GM23338 (cell line): Measurements from ENCODE around the gene EMC9. TPM values are rescaled to one million over a fixed set of nuclear protein-coding genes. Genes with fewer than 3 reads are reported as not detected.
"Not testable (repeated sequence)": the region's sequence is repeated elsewhere in the genome, so short reads cannot be mapped to it uniquely, and the experiment has no call there.

ENCODE experiments used
- ATAC-seq: fragments of 200-7000 bp; cut with Tn5 transposase; 3 replicates; pipeline ENCODE4 v1.9.1; 2020
- DNase-seq: peaks from one replicate; pipeline ENCODE4 v3.0.0-alpha.2; 2015; ENCODE audit warnings: low spot score
- H2AFZ ChIP-seq: fragments of 200-600 bp; sonication (generic); 2 replicates; pipeline ENCODE4 v1.8.0; 2016; ENCODE audit warnings: antibody characterized with exemption, mild to moderate bottlenecking, moderate library complexity
- H3F3A ChIP-seq: fragments of 200-600 bp; sonication (generic); replicated peaks from 2 replicates; pipeline ENCODE4 v1.8.0; 2017; ENCODE audit warnings: antibody characterized with exemption, mixed run types, low read depth
- H3K27ac ChIP-seq: fragments of 200-600 bp; sonication (generic); 2 replicates; pipeline ENCODE4 v1.6.1; 2016; ENCODE audit warnings: low read depth
- H3K27me3 ChIP-seq: fragments of 200-600 bp; sonication (generic); 2 replicates; pipeline ENCODE4 v1.8.0; 2016; ENCODE audit warnings: mild to moderate bottlenecking, mixed run types, moderate library complexity; ENCODE audit not compliant: insufficient read depth
- H3K36me3 ChIP-seq: fragments of 200-600 bp; sonication (generic); 2 replicates; pipeline ENCODE4 v1.8.0; 2016; ENCODE audit warnings: mild to moderate bottlenecking; ENCODE audit not compliant: insufficient read depth
- H3K4me1 ChIP-seq: fragments of 200-600 bp; sonication (generic); 2 replicates; pipeline ENCODE4 v1.8.0; 2016; ENCODE audit warnings: mild to moderate bottlenecking, moderate library complexity; ENCODE audit not compliant: insufficient read depth
- H3K4me2 ChIP-seq: fragments of 200-600 bp; sonication (generic); 2 replicates; pipeline ENCODE4 v1.7.1; 2017; ENCODE audit warnings: mixed run types
- H3K4me3 ChIP-seq: fragments of 200-600 bp; sonication (generic); 2 replicates; pipeline ENCODE4 v1.6.1; 2016; ENCODE audit warnings: mixed run types
- H3K79me2 ChIP-seq: fragments of 200-600 bp; sonication (generic); replicated peaks from 2 replicates; pipeline ENCODE4 v1.8.0; 2017; ENCODE audit warnings: mild to moderate bottlenecking; ENCODE audit not compliant: insufficient read depth
- H3K9me2 ChIP-seq: fragments of 200-600 bp; sonication (generic); 2 replicates; pipeline ENCODE4 v1.8.0; 2017; ENCODE audit not compliant: insufficient read depth
- H4K20me1 ChIP-seq: fragments of 200-600 bp; sonication (generic); replicated peaks from 2 replicates; pipeline ENCODE4 v1.8.0; 2017; ENCODE audit warnings: mild to moderate bottlenecking; ENCODE audit not compliant: insufficient read depth
- H3K27ac Mint-ChIP-seq: 2 replicates; pipeline ENCODE4 v1.8.0; 2020; ENCODE audit warnings: inconsistent platforms, mild to moderate bottlenecking, moderate library complexity, mixed read lengths
- H3K27me3 Mint-ChIP-seq: 3 replicates; pipeline ENCODE4 v1.8.0; 2022; ENCODE audit warnings: low read depth, mild to moderate bottlenecking, moderate library complexity, mixed read lengths, inconsistent platforms; ENCODE audit not compliant: insufficient read depth, poor library complexity
- H3K36me3 Mint-ChIP-seq: 3 replicates; pipeline ENCODE4 v1.8.0; 2021; ENCODE audit warnings: low read depth, mild to moderate bottlenecking, inconsistent platforms, moderate library complexity, mixed read lengths
- H3K4me1 Mint-ChIP-seq: 3 replicates; pipeline ENCODE4 v1.8.0; 2020; ENCODE audit warnings: mild to moderate bottlenecking, inconsistent platforms, mixed read lengths
- H3K4me3 Mint-ChIP-seq: 3 replicates; pipeline ENCODE4 v1.8.0; 2021; ENCODE audit warnings: moderate library complexity, mild to moderate bottlenecking, inconsistent platforms, mixed read lengths
- H3K9me3 Mint-ChIP-seq: 3 replicates; pipeline ENCODE4 v1.8.0; 2020; ENCODE audit warnings: moderate library complexity, mild to moderate bottlenecking, inconsistent platforms, mixed read lengths
- CREB1 ChIP-seq: fragments of 250-450 bp; sonication (Bioruptor Pico); IDR thresholded peaks from 2 replicates; pipeline ENCODE4 v1.5.0; 2020; ENCODE audit warnings: low read depth, mild to moderate bottlenecking, moderate library complexity
- EZH2 ChIP-seq: fragments of 200-600 bp; sonication (generic); IDR thresholded peaks from one replicate; pipeline ENCODE4 v1.8.0; 2017; ENCODE audit warnings: antibody characterized with exemption, mild to moderate bottlenecking, low read depth; ENCODE audit not compliant: unreplicated experiment
- JUNB ChIP-seq: IDR thresholded peaks from one replicate; pipeline ENCODE4 v1.6.1; 2016; ENCODE audit warnings: antibody characterized with exemption; ENCODE audit not compliant: unreplicated experiment
- NANOG ChIP-seq: IDR thresholded peaks from 2 replicates; pipeline ENCODE4 v1.6.1; 2016; ENCODE audit warnings: antibody characterized with exemption, borderline replicate concordance
- polyA plus RNA-seq: library from polyadenylated mRNA; unstranded; fragments of >200 nt; fragmentation: Nextera tagmentation; extraction: Ambion mirVana; gene quantifications from 2 replicates; pipeline ENCODE4 v1.2.1, GENCODE V29; 2016
- total RNA-seq: library from RNA; depleted of rRNA; stranded (reverse); fragments of >200 nt; shearing (Covaris generic); gene quantifications from 2 replicates; pipeline ENCODE4 v1.2.3, GENCODE V29; 2014
- TF ChIP-seq, protein P1 (sequence below): IDR thresholded peaks from one replicate; pipeline ENCODE4 v1.6.1; 2018; ENCODE audit warnings: antibody characterized with exemption; ENCODE audit not compliant: unreplicated experiment
- TF ChIP-seq, protein P2 (sequence below), 2 experiments: fragments of 200-600 bp in 1 of 2; sonication (generic) in 1 of 2; conservative IDR thresholded peaks; 2 replicates each; pipeline versions ENCODE4 v1.5.1 to v1.6.1; 2016 to 2017; ENCODE audit warnings: antibody characterized with exemption in 2 of 2, low read depth in 2 of 2, mild to moderate bottlenecking in 2 of 2, moderate library complexity in 1 of 2
- TF ChIP-seq, protein P3 (sequence below): fragments of 250-450 bp; sonication (Bioruptor Pico); IDR thresholded peaks from 2 replicates; pipeline ENCODE4 v1.5.0; 2020; ENCODE audit warnings: mild to moderate bottlenecking, moderate library complexity

EMC9 gene
- total and polyA plus RNA-seq, 2 experiments from 2014 or later, result 30.0 to 64.2 TPM

DNA sequence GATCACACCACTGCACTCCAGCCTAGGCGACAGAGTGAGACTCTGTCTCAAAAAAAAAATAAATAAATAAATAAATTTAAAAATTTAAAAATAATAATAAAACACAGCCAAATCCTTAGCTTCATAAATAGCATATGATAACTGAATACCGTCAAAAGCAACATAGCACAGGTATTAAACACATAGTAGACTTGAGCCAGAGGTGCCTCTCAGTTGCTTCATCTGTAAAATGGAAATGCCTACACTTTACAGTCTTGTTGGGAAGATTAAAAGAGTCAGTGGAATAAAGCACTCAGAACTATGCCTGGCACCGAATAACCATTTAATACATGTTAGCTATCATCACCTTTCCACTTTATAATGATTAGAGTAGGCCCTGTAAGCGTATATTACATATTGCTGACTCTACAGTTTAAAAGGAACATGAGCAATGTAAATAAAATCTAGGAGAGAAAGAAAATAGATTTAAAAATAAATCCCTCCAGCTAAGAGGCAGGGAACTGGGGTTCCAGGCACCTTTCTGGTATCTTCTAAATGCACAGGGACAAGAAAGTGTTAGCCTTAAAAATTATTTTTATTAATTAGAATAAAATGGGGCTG, 34.6 kb downstream of the EMC9 start (continued):
- TF ChIP-seq, protein P1, sequence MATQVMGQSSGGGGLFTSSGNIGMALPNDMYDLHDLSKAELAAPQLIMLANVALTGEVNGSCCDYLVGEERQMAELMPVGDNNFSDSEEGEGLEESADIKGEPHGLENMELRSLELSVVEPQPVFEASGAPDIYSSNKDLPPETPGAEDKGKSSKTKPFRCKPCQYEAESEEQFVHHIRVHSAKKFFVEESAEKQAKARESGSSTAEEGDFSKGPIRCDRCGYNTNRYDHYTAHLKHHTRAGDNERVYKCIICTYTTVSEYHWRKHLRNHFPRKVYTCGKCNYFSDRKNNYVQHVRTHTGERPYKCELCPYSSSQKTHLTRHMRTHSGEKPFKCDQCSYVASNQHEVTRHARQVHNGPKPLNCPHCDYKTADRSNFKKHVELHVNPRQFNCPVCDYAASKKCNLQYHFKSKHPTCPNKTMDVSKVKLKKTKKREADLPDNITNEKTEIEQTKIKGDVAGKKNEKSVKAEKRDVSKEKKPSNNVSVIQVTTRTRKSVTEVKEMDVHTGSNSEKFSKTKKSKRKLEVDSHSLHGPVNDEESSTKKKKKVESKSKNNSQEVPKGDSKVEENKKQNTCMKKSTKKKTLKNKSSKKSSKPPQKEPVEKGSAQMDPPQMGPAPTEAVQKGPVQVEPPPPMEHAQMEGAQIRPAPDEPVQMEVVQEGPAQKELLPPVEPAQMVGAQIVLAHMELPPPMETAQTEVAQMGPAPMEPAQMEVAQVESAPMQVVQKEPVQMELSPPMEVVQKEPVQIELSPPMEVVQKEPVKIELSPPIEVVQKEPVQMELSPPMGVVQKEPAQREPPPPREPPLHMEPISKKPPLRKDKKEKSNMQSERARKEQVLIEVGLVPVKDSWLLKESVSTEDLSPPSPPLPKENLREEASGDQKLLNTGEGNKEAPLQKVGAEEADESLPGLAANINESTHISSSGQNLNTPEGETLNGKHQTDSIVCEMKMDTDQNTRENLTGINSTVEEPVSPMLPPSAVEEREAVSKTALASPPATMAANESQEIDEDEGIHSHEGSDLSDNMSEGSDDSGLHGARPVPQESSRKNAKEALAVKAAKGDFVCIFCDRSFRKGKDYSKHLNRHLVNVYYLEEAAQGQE, result no peak
- TF ChIP-seq CREB1 (CRISPR knock-in tag) (no peak), JUNB (no peak)
- TF ChIP-seq, protein P2, sequence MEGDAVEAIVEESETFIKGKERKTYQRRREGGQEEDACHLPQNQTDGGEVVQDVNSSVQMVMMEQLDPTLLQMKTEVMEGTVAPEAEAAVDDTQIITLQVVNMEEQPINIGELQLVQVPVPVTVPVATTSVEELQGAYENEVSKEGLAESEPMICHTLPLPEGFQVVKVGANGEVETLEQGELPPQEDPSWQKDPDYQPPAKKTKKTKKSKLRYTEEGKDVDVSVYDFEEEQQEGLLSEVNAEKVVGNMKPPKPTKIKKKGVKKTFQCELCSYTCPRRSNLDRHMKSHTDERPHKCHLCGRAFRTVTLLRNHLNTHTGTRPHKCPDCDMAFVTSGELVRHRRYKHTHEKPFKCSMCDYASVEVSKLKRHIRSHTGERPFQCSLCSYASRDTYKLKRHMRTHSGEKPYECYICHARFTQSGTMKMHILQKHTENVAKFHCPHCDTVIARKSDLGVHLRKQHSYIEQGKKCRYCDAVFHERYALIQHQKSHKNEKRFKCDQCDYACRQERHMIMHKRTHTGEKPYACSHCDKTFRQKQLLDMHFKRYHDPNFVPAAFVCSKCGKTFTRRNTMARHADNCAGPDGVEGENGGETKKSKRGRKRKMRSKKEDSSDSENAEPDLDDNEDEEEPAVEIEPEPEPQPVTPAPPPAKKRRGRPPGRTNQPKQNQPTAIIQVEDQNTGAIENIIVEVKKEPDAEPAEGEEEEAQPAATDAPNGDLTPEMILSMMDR (conservative IDR thresholded peaks at IDR 0.05; ENCODE audit: low read depth in 2 of 2), result no peak

DNA sequence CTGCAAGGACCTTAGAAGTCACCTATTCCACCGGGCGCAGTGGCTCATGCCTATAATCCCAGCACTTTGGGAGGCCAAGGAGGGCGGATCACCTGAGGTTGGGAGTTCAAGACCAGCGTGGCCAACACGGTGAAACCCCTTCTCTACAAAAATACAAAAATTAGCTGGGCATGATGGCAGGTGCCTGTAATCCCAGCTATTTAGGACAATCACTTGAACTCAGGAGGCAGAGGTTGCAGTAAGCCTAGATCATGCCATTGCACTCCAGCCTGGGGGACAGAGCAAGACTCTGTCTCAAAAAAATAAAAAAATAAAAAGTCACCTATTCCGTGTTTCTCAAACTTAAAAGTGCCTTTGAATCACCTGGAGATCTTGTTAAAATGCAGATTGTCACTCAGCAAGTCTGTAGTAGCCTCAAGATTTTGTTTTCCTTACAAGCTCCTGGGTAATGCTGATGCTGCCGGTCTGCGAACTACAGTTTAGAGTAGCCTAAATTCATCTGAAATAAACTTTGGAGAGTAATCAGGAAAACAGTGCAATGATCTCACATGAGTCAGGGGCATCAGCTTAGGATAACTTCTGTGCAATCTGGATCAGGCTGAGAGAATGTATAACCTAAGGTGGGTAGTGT, 35.7 kb downstream of the EMC9 start:
- H3K9me3 Mint-ChIP-seq, result peaks cover 14% of the 10 kb centered on the region
- not testable (repeated sequence) for H3K27me3 Mint-ChIP-seq, H3K79me2 ChIP-seq, H3K4me1 ChIP-seq, H2AFZ ChIP-seq, H3K4me1 Mint-ChIP-seq, H3K9me2 ChIP-seq, H3K4me2 ChIP-seq, H4K20me1 ChIP-seq, DNase-seq, H3F3A ChIP-seq, H3K27ac ChIP-seq, H3K27me3 ChIP-seq, ATAC-seq, H3K4me3 Mint-ChIP-seq, H3K4me3 ChIP-seq
- peaks cover 46% of the 10 kb centered on the region for H3K36me3 Mint-ChIP-seq
- H3K27ac Mint-ChIP-seq, result peak overlapping the region; percentile 21; the same call in 1 of the 2 replicates
- H3K36me3 ChIP-seq, result peaks cover 24% of the 10 kb centered on the region; the same call in 1 of the 2 replicates

DNA sequence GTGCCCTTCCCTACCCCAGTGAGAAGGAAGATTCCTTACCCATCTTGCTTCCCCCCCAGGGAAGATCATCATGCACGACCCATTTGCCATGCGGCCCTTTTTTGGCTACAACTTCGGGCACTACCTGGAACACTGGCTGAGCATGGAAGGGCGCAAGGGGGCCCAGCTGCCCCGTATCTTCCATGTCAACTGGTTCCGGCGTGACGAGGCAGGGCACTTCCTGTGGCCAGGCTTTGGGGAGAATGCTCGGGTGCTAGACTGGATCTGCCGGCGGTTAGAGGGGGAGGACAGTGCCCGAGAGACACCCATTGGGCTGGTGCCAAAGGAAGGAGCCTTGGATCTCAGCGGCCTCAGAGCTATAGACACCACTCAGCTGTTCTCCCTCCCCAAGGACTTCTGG, 37.9 kb downstream of the EMC9 start:
- Mint-ChIP-seq H3K4me3 (no peak overlapping the region), H3K27me3 (peaks cover 5% of the 10 kb centered on the region), H3K36me3 (peaks cover 67% of the 10 kb centered on the region), H3K9me3 (peaks cover 14% of the 10 kb centered on the region), H3K4me1 (peaks cover 3% of the 10 kb centered on the region; the same call in 1 of the 3 replicates), H3K27ac (no peak overlapping the region)
- peaks cover 31% of the 10 kb centered on the region for H3K36me3 ChIP-seq
- no peaks in the 10 kb centered on the region for H3K9me2 ChIP-seq
- no peak overlapping the region for H3K27ac ChIP-seq
- H3K4me1 ChIP-seq, result no peaks in the 10 kb centered on the region
- H4K20me1 ChIP-seq, result no peaks in the 10 kb centered on the region
- H3F3A ChIP-seq, result peaks cover 5% of the 10 kb centered on the region; the same call in 1 of the 2 replicates
- H3K79me2 ChIP-seq, result no peaks in the 10 kb centered on the region
- no peak overlapping the region for H3K4me2 ChIP-seq
- DNase-seq, result no peak
- ATAC-seq, result no peak
- no peaks in the 10 kb centered on the region for H3K27me3 ChIP-seq
- no peak overlapping the region for H2AFZ ChIP-seq
- H3K4me3 ChIP-seq, result no peak overlapping the region
- no peak for TF ChIP-seq NANOG
- no peak for TF ChIP-seq EZH2
- TF ChIP-seq, protein P3, sequence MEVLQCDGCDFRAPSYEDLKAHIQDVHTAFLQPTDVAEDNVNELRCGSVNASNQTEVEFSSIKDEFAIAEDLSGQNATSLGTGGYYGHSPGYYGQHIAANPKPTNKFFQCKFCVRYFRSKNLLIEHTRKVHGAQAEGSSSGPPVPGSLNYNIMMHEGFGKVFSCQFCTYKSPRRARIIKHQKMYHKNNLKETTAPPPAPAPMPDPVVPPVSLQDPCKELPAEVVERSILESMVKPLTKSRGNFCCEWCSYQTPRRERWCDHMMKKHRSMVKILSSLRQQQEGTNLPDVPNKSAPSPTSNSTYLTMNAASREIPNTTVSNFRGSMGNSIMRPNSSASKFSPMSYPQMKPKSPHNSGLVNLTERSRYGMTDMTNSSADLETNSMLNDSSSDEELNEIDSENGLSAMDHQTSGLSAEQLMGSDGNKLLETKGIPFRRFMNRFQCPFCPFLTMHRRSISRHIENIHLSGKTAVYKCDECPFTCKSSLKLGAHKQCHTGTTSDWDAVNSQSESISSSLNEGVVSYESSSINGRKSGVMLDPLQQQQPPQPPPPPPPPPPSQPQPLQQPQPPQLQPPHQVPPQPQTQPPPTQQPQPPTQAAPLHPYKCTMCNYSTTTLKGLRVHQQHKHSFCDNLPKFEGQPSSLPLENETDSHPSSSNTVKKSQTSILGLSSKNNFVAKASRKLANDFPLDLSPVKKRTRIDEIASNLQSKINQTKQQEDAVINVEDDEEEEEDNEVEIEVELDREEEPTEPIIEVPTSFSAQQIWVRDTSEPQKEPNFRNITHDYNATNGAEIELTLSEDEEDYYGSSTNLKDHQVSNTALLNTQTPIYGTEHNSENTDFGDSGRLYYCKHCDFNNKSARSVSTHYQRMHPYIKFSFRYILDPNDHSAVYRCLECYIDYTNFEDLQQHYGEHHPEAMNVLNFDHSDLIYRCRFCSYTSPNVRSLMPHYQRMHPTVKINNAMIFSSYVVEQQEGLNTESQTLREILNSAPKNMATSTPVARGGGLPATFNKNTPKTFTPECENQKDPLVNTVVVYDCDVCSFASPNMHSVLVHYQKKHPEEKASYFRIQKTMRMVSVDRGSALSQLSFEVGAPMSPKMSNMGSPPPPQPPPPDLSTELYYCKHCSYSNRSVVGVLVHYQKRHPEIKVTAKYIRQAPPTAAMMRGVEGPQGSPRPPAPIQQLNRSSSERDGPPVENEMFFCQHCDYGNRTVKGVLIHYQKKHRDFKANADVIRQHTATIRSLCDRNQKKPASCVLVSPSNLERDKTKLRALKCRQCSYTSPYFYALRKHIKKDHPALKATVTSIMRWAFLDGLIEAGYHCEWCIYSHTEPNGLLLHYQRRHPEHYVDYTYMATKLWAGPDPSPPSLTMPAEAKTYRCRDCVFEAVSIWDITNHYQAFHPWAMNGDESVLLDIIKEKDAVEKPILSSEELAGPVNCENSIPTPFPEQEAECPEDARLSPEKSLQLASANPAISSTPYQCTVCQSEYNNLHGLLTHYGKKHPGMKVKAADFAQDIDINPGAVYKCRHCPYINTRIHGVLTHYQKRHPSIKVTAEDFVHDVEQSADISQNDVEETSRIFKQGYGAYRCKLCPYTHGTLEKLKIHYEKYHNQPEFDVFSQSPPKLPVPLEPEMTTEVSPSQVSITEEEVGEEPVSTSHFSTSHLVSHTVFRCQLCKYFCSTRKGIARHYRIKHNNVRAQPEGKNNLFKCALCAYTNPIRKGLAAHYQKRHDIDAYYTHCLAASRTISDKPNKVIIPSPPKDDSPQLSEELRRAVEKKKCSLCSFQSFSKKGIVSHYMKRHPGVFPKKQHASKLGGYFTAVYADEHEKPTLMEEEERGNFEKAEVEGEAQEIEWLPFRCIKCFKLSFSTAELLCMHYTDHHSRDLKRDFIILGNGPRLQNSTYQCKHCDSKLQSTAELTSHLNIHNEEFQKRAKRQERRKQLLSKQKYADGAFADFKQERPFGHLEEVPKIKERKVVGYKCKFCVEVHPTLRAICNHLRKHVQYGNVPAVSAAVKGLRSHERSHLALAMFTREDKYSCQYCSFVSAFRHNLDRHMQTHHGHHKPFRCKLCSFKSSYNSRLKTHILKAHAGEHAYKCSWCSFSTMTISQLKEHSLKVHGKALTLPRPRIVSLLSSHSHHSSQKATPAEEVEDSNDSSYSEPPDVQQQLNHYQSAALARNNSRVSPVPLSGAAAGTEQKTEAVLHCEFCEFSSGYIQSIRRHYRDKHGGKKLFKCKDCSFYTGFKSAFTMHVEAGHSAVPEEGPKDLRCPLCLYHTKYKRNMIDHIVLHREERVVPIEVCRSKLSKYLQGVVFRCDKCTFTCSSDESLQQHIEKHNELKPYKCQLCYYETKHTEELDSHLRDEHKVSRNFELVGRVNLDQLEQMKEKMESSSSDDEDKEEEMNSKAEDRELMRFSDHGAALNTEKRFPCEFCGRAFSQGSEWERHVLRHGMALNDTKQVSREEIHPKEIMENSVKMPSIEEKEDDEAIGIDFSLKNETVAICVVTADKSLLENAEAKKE (CRISPR knock-in tag), result no peak
- no peak for TF ChIP-seq JUNB
